Choroid plexus epithelial cell (primary cell): ENCODE results near the gene GPR25.

Experiments used
- DNase-seq: peaks from one replicate; pipeline ENCODE4 v3.0.0-alpha.2; 2010; ENCODE audit warnings: low read depth
- H3K4me3 ChIP-seq: 2 replicates; pipeline ENCODE4 v1.5.1; 2011; ENCODE audit warnings: low read depth, mild to moderate bottlenecking, control low read depth, low read length, moderate library complexity
- TF ChIP-seq, protein P1 (sequence below): conservative IDR thresholded peaks from 2 replicates; pipeline ENCODE4 v1.5.1; 2011; ENCODE audit warnings: low read depth, mild to moderate bottlenecking, control low read depth, inconsistent platforms, low read length, moderate library complexity

Gene GPR25

DNA sequence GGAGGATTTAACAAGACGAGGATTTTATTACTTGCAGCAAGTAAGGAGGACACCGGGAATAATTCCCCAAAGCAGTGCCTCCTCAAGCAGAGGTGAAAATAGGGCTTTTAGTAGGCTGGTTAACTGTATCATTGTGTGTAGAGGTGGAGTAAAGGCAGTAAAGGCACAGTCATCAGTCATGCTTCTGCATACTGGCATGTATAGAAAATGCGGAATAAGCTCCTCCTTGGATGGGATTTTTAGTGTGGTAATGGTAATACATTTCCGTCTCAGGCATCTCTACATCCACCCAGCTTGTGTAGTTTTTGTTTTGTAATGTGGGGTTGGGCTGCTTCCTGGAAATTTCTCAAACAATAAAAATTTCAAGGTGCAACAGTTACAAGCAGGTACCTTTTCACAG, 27.4 kb upstream of the GPR25 start:
- DNase-seq, result no peak
- no peak overlapping the region for H3K4me3 ChIP-seq
- TF ChIP-seq, protein P1, sequence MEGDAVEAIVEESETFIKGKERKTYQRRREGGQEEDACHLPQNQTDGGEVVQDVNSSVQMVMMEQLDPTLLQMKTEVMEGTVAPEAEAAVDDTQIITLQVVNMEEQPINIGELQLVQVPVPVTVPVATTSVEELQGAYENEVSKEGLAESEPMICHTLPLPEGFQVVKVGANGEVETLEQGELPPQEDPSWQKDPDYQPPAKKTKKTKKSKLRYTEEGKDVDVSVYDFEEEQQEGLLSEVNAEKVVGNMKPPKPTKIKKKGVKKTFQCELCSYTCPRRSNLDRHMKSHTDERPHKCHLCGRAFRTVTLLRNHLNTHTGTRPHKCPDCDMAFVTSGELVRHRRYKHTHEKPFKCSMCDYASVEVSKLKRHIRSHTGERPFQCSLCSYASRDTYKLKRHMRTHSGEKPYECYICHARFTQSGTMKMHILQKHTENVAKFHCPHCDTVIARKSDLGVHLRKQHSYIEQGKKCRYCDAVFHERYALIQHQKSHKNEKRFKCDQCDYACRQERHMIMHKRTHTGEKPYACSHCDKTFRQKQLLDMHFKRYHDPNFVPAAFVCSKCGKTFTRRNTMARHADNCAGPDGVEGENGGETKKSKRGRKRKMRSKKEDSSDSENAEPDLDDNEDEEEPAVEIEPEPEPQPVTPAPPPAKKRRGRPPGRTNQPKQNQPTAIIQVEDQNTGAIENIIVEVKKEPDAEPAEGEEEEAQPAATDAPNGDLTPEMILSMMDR, result no peak

DNA sequence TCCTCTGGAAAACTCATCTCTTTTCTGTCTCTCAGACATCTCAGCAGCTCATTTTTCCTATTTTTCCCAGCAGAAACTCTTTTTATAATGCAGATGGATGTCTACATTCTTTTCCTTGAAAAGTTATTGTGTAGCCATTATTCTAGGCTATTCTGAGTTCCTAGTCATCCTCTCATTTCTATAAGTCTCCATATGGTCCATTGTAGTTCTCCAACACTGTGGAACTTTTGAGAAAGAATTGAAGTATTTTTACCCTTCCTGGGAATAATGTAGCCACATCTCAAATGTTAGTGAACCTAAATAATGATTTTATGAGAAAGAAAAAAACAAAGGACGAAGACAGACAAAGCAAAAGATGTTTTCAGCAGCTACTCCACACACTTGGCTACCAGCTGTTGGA, 26.4 kb upstream of the GPR25 start:
- no peak for DNase-seq

DNA sequence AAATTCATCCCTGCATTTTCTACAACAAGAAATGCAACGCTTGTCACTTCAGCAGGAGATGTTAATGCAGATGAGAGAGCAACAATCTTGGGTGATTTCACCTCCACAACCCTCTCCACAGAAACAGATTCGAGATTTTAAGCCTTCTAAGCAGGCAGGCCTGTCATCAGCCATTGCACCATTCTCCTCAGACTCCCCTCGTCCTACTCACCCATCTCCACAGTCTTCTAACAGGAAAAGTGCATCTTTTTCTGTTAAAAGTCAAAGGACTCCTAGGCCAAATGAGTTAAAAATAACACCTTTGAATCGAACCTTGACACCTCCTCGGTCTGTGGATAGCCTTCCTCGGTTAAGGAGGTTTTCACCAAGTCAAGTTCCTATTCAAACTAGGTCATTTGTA, 23.4 kb upstream of the GPR25 start:
- DNase-seq, result no peak
- no peak overlapping the region for H3K4me3 ChIP-seq
- TF ChIP-seq, protein P1, result no peak

More for the DNA sequence above, 26.4 kb upstream of the GPR25 start:
- TF ChIP-seq, protein P1, result no peak
- H3K4me3 ChIP-seq, result no peak overlapping the region

DNA sequence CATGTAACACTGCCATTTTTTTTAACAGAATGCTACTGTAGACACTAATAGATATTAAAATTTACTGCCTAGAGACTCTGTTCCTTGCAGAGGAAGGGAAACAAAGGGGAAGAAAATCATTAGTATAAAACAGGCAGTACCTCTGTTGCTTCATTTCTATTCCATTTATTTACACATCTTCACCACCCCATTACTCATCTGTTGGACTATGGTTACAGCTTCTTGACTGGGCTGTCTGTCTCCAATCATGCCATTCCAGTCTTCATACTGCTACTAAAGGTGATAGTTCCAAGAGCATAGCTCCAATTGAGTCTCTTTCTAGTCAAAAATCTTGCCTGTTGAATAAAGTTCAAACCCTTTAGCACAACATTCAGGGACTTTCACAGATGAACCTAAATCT, 22.2 kb upstream of the GPR25 start:
- H3K4me3 ChIP-seq, result no peak overlapping the region
- TF ChIP-seq, protein P1, result no peak
- DNase-seq, result no peak

DNA sequence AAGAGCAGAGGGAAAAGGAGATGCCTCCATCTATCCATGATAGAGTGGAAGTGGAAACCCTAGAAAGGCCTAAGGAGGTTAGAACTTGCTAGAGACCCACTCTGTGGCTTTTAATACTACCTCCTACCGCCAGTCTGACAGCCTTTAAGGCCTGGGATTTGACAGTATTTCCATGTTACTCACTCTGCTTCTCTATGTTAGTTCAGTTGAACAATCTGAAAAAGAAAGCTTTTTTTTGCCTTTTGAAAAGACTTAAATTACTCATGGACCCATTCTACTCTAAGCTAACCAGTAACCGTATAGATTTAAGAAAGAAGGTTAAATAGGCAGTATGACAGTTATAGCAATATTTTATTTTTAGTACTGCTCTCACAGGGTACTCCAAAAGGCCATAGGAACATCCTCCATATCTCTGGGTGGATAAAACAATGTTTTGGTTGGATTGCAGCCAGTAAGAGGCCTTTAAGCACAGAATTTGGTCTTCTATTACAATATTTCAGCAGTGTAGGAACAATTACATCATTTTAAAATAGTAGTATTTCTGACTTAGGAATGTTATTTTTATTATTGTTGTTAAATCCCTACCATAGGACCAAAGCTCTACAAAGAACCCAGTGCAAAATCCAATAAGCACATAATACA, 15.9 kb upstream of the GPR25 start:
- TF ChIP-seq, protein P1, result no peak
- peak; percentile 94 for DNase-seq
- no peak overlapping the region for H3K4me3 ChIP-seq

DNA sequence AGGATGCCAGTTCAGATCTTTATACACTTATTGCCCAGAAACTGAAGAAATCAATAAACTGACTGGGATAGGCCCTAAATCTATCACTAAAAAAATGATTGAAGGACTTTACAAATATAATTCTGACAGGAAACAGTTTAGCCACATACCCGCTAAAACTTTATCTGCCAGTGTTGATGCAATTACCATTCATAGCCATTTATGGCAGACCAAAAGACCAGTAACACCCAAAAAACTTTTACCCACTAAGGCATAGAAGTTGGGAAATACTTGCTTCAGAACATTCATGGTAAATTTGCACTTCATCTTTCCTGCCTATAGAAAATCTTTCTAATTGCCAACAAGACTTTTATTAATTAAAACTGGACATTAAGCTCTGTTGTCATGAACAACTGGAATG, 15.0 kb upstream of the GPR25 start:
- TF ChIP-seq, protein P1, result no peak
- no peak for DNase-seq
- H3K4me3 ChIP-seq, result no peak overlapping the region

DNA sequence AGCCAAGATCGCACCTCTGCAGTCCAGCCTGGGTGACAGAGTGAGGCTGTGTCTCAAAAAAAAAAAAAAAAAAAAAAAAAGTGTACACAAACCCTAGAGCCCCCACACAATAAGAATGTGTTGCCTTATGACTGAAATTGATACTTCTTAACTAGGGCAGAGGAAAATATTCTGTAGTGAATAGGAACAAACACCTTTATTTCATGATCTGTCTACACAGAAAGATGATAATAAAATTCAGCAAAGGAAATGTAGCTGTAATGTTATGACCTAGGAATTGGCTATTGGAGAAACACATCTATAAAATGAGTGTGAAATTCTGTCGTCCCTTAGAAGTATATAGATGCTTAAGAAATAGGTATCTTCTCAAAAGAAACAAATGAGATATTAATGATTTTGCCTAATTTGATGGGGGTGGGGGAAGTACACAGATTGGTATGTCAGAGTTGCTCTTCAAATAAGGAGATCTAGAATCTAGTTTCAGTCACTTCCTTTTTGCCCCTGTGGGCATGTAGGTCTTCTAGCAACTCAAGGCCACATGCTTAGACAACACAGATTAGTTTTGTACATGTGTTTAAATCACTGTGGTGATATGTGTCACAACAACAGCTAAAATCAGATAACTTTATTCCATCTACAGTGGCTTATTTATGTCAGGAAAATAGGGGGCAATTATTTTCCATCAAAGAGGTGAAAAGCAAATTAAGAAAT, 10.7 kb upstream of the GPR25 start:
- H3K4me3 ChIP-seq, result no peak overlapping the region
- no peak for DNase-seq
- TF ChIP-seq, protein P1, result no peak
